WERI-Rb-1 (cell line): ENCODE data around the gene ZNF700.
"Not testable (repeated sequence)": the region's sequence is repeated elsewhere in the genome, so short reads cannot be mapped to it uniquely, and the experiment has no call there.

Source experiments
- DNase-seq: peaks from one replicate; pipeline ENCODE4 v3.0.0-alpha.2; 2020
- H3K27ac ChIP-seq: fragments of 250-450 bp; sonication (Bioruptor Pico); 2 replicates; pipeline ENCODE4 v1.5.1; 2020; ENCODE audit warnings: mild to moderate bottlenecking, moderate library complexity
- H3K27me3 ChIP-seq: fragments of 250-450 bp; sonication (Bioruptor Pico); 2 replicates; pipeline ENCODE4 v1.5.1; 2021; ENCODE audit warnings: mild to moderate bottlenecking, low read depth, moderate library complexity; ENCODE audit not compliant: insufficient read depth, severe bottlenecking
- H3K36me3 ChIP-seq: fragments of 250-450 bp; sonication (Bioruptor Pico); 2 replicates; pipeline ENCODE4 v1.5.1; 2020; ENCODE audit warnings: mild to moderate bottlenecking, moderate library complexity
- H3K4me3 ChIP-seq: 2 replicates; pipeline ENCODE4 v1.5.1; 2011; ENCODE audit warnings: low read depth, mild to moderate bottlenecking, control low read depth, low read length
- H3K9me3 ChIP-seq: fragments of 250-450 bp; sonication (Bioruptor Pico); 2 replicates; pipeline ENCODE4 v1.5.1; 2021; ENCODE audit warnings: mild to moderate bottlenecking, moderate library complexity; ENCODE audit not compliant: severe bottlenecking
- TF ChIP-seq, protein P1 (sequence below): IDR thresholded peaks from 2 replicates; pipeline ENCODE4 v1.5.1; 2011; ENCODE audit warnings: low read depth, mild to moderate bottlenecking, control low read depth, inconsistent platforms, low read length

Gene ZNF700

DNA sequence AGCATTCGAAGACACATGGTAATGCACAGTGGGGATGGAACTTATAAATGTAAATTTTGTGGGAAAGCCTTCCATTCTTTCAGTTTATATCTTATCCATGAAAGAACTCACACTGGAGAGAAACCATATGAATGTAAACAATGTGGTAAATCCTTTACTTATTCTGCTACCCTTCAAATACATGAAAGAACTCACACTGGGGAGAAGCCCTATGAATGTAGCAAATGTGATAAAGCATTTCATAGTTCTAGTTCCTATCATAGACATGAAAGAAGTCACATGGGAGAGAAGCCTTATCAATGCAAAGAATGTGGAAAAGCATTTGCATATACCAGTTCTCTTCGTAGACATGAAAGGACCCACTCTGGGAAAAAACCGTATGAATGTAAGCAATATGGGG lies 23.7 kb downstream of the ZNF700 start:
- DNase-seq: no peak
- TF ChIP-seq, protein P1, sequence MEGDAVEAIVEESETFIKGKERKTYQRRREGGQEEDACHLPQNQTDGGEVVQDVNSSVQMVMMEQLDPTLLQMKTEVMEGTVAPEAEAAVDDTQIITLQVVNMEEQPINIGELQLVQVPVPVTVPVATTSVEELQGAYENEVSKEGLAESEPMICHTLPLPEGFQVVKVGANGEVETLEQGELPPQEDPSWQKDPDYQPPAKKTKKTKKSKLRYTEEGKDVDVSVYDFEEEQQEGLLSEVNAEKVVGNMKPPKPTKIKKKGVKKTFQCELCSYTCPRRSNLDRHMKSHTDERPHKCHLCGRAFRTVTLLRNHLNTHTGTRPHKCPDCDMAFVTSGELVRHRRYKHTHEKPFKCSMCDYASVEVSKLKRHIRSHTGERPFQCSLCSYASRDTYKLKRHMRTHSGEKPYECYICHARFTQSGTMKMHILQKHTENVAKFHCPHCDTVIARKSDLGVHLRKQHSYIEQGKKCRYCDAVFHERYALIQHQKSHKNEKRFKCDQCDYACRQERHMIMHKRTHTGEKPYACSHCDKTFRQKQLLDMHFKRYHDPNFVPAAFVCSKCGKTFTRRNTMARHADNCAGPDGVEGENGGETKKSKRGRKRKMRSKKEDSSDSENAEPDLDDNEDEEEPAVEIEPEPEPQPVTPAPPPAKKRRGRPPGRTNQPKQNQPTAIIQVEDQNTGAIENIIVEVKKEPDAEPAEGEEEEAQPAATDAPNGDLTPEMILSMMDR: no peak
- H3K9me3 ChIP-seq: peaks cover 55% of the 10 kb centered on the region
- peaks cover 80% of the 10 kb centered on the region for H3K36me3 ChIP-seq
- H3K27ac ChIP-seq: no peak overlapping the region
- no peaks in the 10 kb centered on the region for H3K27me3 ChIP-seq
- H3K4me3 ChIP-seq: no peak overlapping the region

DNA sequence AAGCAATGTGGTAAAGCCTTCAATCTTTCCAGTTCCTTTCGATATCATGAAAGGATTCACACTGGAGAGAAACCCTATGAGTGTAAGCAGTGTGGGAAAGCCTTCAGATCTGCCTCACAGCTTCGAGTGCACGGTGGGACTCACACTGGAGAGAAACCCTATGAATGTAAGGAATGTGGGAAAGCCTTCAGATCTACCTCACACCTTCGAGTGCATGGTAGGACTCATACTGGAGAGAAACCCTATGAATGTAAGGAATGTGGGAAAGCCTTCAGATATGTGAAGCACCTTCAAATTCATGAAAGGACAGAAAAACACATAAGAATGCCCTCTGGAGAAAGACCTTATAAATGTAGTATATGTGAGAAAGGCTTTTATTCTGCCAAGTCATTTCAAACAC lies 24.3 kb downstream of the ZNF700 start:
- DNase-seq: no peak
- Histone ChIP-seq H3K36me3 (peaks cover 74% of the 10 kb centered on the region), H3K27ac (no peak overlapping the region), H3K9me3 (peaks cover 53% of the 10 kb centered on the region), H3K27me3 (no peaks in the 10 kb centered on the region), H3K4me3 (no peak overlapping the region)
- TF ChIP-seq, protein P1: no peak

DNA sequence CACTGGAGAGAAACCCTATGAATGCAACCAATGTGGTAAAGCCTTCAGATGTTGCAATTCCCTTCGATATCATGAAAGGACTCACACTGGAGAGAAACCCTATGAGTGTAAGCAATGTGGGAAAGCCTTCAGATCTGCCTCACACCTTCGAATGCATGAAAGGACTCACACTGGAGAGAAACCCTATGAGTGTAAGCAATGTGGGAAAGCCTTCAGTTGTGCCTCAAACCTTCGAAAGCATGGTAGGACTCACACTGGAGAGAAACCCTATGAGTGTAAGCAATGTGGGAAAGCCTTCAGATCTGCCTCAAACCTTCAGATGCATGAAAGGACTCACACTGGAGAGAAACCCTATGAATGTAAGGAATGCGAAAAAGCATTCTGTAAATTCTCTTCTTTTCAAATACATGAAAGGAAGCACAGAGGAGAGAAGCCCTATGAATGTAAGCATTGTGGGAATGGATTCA lies 24.7 kb downstream of the ZNF700 start:
- Histone ChIP-seq H3K36me3 (peaks cover 70% of the 10 kb centered on the region), H3K9me3 (peaks cover 53% of the 10 kb centered on the region)
- H3K27me3 ChIP-seq, H3K4me3 ChIP-seq, H3K27ac ChIP-seq, DNase-seq: not testable (repeated sequence)

DNA sequence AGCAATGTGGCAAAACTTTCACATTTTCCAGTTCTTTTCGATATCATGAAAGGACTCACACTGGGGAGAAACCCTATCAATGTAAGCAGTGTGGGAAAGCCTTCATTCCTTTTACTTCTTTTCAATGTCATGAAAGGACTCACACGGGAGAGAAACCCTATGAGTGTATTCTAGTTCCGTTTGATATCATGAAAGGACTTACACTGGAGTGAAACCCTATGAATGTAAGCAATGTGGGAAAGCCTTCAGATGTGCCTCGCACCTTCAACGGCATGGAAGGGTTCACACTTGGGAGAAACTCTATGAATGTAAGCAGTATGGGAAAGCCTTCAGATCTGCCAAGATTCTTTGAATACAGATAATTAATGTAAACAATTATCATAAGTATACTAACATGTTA lies 25.4 kb downstream of the ZNF700 start:
- Histone ChIP-seq H3K9me3 (peaks cover 53% of the 10 kb centered on the region), H3K27me3 (no peaks in the 10 kb centered on the region), H3K27ac (no peak overlapping the region), H3K36me3 (peaks cover 65% of the 10 kb centered on the region), H3K4me3 (no peak overlapping the region)
- TF ChIP-seq, protein P1: no peak
- no peak for DNase-seq

DNA sequence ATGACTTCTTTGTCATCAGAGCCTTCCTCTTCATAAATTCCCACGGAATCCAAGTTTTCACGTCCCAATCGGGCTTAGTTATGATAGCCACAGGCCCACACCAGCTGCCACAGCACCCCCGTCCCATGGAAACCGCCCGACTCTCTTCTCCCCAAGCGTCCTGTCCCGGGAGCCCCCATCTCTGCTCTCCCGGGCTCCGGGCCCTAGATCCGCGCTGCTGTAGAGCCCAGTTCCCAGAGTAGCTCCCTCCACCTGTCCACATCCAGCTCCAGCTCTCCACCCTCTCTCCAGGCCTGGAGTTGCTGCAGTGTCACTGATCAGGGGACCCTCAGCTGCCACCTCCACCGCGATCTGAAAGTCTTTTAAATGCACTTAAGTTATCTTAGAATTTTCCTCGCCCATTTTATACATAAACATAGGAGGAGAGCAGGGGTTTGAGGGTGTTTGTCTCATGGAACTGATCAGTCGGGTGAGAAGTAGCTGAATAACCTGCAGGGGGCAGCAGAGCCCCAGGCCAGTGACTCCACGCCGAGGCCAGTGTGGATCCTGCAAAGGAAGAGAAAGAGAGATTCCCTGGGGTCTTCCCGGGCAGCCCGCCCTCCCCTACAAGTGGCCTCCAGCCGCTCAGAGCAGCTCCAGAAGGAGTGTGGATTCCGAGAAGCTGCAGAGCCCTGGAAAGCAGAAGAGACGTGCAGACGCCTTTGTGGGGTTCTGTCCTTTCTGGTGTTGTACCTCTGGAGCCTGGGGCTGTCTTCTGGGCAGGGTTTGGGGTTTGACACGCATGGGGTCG lies 38.9 kb downstream of the ZNF700 start:
- TF ChIP-seq, protein P1: peak; percentile 85
- H3K27ac ChIP-seq: peak overlapping the region; percentile 65
- no peaks in the 10 kb centered on the region for H3K9me3 ChIP-seq
- peak overlapping the region; percentile 93 for H3K4me3 ChIP-seq
- H3K27me3 ChIP-seq: no peaks in the 10 kb centered on the region
- DNase-seq: peak; percentile 82
- H3K36me3 ChIP-seq: no peaks in the 10 kb centered on the region

DNA sequence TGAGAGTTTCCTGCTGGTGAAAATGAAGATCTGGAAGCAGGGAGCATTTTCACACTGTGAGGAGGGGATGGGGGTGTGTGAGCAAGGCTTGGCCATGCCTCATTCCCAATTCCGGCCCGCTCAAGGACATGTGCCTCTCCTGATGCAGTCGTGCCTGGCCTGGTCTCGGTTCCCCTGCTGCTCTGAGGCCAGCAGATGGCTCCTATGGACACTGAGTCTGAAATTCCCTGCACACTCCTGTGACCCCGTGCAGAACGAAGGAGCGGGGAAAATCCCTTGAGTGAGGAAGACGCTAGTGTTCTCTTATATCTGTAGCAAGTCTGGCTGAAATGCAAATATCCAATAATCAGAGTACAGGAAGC lies 39.6 kb downstream of the ZNF700 start:
- Histone ChIP-seq H3K27ac (peak overlapping the region; percentile 65), H3K9me3 (no peaks in the 10 kb centered on the region), H3K27me3 (no peaks in the 10 kb centered on the region), H3K36me3 (no peaks in the 10 kb centered on the region), H3K4me3 (peak overlapping the region; percentile 93)
- peak; percentile 72 for DNase-seq
- TF ChIP-seq, protein P1: peak; percentile 44; the same call in 1 of the 2 replicates
